Muscle layer of colon (tissue), 2 donors: Measurements from ENCODE around the gene PLPP2.

Experiments used
- H3K27ac ChIP-seq: one replicate; pipeline ENCODE4 v1.7.0; 2013; ENCODE audit warnings: low read depth, mild to moderate bottlenecking, low read length, moderate library complexity
- H3K27me3 ChIP-seq, 2 donors: one replicate each; pipeline ENCODE4 v1.7.0; 2013; ENCODE audit warnings: low read length in 2 of 2, mild to moderate bottlenecking in 2 of 2; ENCODE audit not compliant: insufficient read depth in 2 of 2, control insufficient read depth in 1 of 2
- H3K36me3 ChIP-seq: one replicate; pipeline ENCODE4 v1.7.0; 2013; ENCODE audit warnings: mild to moderate bottlenecking, low read length; ENCODE audit not compliant: insufficient read depth
- H3K4me1 ChIP-seq: one replicate; pipeline ENCODE4 v1.7.0; 2013; ENCODE audit warnings: mild to moderate bottlenecking, low read length; ENCODE audit not compliant: insufficient read depth
- H3K4me3 ChIP-seq, 2 donors: one replicate each; pipeline ENCODE4 v1.7.0; 2013; ENCODE audit warnings: low read length in 2 of 2, low read depth in 1 of 2, mild to moderate bottlenecking in 1 of 2, moderate library complexity in 1 of 2
- H3K9ac ChIP-seq: one replicate; pipeline ENCODE4 v1.7.0; 2013; ENCODE audit warnings: low read length
- H3K9me3 ChIP-seq: one replicate; pipeline ENCODE4 v1.7.0; 2013; ENCODE audit warnings: mild to moderate bottlenecking, low read length
- donor health status: abdominal sarcoma.
- donor health status: Adenocarcinoma of cecum.

Gene PLPP2

DNA sequence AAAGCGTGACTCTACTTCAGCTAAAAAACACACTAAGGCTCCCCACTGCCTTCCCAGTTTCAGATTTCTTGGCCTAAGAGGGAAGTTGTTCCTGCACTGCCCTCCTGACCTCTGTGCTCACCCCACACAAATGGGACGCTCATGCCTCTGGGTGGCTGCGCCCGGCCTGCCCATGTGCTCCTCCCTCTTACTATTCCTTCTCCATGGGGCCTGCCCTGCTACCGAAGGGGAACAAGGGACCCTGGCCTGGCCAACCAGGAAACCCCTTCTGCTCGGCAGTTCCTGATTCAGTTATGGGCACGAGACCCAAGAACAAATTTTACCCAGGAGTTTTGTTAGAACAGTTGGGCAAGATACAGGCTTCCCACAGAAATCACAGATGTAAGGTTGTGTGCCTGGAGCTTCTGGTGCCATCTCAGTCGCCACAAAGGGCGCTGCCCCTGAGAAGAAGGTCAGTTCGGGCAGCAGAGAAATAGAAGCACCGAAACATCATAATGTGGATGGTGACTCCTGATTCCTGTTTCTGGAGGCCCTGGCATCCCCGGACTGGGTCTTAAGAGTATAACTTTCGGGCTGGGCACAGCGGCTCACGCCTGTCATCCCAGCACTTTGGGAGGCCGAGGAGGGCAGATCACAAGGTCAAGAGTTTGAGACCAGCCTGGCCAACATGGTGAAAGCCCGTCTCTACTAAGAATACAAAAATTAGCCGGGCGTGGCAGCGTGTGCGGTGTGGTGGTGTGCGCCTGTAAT, 5.4 kb upstream of the PLPP2 start:
- H3K4me1 ChIP-seq: peaks cover 19% of the 10 kb centered on the region
- no peak overlapping the region for H3K4me3 ChIP-seq
- H3K9me3 ChIP-seq: no peaks in the 10 kb centered on the region
- no peak overlapping the region for H3K9ac ChIP-seq
- H3K27ac ChIP-seq: no peak overlapping the region
- H3K27me3 ChIP-seq: peaks cover 26 to 35% of the 10 kb centered on the region in 2 donors
- no peaks in the 10 kb centered on the region for H3K36me3 ChIP-seq

GRCh38 chr19:295687-296370, 4.6 kb upstream of the PLPP2 start:
- H3K27ac ChIP-seq: peak overlapping the region; percentile 10
- H3K9me3 ChIP-seq: no peaks in the 10 kb centered on the region
- H3K4me3 ChIP-seq: no peak overlapping the region
- no peaks in the 10 kb centered on the region for H3K36me3 ChIP-seq
- peaks cover 26 to 40% of the 10 kb centered on the region in 2 donors for H3K27me3 ChIP-seq
- peaks cover 19% of the 10 kb centered on the region for H3K4me1 ChIP-seq
- H3K9ac ChIP-seq: no peak overlapping the region

- Histone ChIP-seq H3K36me3 (no peaks in the 10 kb centered on the region), H3K4me1 (peaks cover 19% of the 10 kb centered on the region), H3K9me3 (no peaks in the 10 kb centered on the region), H3K9ac (no peak overlapping the region), H3K4me3 (no peak overlapping the region), H3K27ac (no peak overlapping the region), H3K27me3 (peaks cover 26 to 47% of the 10 kb centered on the region in 2 donors)
Measured at GRCh38 chr19:294946-295686, 3.9 kb upstream of the PLPP2 start.

DNA sequence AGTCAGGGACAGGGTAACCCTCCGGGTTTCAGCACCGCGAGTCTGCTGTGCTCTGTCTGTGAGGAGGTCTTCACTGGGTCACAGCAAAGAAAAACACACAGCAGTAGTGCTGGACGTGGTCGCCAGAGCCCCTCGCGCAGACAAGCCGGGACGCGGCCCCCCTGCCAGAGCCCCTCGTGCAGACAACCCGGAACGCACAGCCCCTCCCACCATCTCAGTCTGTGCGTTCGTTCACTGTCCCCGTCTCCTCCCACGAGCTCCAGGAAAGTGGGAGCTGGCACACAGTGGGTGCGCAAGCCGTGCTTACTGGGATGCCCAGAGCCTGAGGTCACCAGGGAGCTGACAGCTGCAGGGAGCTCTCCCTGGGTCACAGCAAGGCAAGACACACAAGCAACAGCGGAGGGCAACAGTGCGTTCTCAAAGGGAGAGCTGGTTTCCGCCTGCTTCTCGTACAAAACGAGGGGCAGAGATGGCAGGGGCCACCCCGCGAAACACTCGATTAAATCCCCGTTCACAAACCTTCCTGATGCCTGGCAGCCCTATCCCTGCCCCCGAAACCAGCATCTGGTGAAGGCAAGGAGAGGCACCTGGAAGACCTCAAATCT, 3.2 kb upstream of the PLPP2 start:
- Histone ChIP-seq H3K4me1 (peaks cover 19% of the 10 kb centered on the region), H3K9ac (no peak overlapping the region), H3K27ac (no peak overlapping the region), H3K36me3 (no peaks in the 10 kb centered on the region), H3K27me3 (peaks cover 26 to 50% of the 10 kb centered on the region in 2 donors), H3K4me3 (no peak overlapping the region), H3K9me3 (no peaks in the 10 kb centered on the region)

DNA sequence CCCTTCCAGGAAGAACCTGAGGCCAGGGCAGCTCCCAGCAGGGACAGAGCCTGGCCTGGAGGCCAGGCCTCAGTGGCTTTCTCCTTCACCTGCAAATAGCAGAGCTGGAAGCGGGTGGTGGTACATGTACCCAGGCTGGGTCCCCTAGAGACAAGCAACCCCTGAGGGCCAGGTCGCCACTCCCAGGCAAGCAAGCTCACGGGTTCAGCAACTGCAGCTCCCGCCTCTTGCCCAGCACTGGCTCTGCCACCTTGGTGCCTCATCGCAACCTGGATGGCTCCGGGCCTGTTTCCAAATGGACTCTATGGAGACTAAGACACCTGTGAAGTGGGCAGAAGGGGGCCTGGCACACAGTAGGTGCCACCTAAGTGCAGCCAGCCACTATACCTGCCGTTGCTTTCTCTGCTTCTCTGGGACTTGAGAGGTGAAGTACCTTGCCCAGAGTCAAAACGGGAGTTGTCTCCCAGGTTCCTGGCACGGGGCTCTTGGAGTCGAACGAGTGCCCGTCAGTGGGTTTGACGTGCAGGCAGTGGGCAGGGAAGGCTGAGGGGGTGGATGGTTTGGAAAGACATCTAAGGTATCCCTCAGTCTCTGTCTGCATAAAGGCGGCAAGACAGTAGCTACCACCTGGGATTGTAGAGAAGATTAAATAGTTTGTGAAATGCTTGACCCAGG, 2.4 kb upstream of the PLPP2 start:
- Histone ChIP-seq H3K9ac (no peak overlapping the region), H3K36me3 (no peaks in the 10 kb centered on the region), H3K4me3 (no peak overlapping the region), H3K4me1 (peaks cover 19% of the 10 kb centered on the region), H3K9me3 (no peaks in the 10 kb centered on the region), H3K27me3 (peaks cover 26 to 50% of the 10 kb centered on the region in 2 donors), H3K27ac (no peak overlapping the region)

- Histone ChIP-seq H3K9ac (no peak overlapping the region), H3K4me1 (peaks cover 19% of the 10 kb centered on the region), H3K9me3 (no peaks in the 10 kb centered on the region), H3K27me3 (peaks cover 26 to 50% of the 10 kb centered on the region in 2 donors), H3K27ac (no peak overlapping the region), H3K4me3 (no peak overlapping the region), H3K36me3 (no peaks in the 10 kb centered on the region)
Measured at GRCh38 chr19:292951-293350, 1.7 kb upstream of the PLPP2 start.

DNA sequence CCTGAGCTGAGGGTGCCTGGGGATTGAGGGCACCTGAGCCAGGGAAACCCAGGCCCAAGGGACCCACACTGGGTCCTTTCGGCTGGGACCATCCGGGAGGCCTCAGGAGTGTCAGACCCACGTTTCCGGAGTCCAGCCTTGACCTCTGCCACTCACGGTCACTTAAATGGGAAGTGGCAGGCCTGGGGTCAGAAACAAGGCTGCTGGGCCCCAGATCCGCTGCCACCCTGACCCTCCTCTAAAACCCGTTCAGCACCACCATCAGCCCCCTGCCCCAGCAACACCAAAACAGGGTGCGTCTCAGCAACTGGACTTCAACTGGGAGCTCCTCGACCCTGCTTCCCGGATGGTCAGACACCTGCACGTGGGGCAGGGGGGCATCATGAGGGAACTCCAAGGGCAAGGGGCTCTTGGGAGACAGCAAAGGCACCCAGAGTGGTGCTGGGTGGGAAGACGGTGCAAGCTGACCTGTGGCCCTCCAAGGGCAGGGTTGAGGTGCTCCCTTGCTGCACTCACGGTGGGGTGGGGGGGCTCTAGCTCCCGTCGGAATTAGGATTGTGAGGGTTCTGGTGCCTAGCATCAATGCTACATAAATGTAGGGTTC, 1.2 kb upstream of the PLPP2 start:
- Histone ChIP-seq H3K4me3 (no peak overlapping the region), H3K9me3 (no peaks in the 10 kb centered on the region), H3K36me3 (no peaks in the 10 kb centered on the region), H3K4me1 (peaks cover 19% of the 10 kb centered on the region), H3K9ac (no peak overlapping the region), H3K27me3 (peaks cover 26 to 50% of the 10 kb centered on the region in 2 donors), H3K27ac (no peak overlapping the region)

DNA sequence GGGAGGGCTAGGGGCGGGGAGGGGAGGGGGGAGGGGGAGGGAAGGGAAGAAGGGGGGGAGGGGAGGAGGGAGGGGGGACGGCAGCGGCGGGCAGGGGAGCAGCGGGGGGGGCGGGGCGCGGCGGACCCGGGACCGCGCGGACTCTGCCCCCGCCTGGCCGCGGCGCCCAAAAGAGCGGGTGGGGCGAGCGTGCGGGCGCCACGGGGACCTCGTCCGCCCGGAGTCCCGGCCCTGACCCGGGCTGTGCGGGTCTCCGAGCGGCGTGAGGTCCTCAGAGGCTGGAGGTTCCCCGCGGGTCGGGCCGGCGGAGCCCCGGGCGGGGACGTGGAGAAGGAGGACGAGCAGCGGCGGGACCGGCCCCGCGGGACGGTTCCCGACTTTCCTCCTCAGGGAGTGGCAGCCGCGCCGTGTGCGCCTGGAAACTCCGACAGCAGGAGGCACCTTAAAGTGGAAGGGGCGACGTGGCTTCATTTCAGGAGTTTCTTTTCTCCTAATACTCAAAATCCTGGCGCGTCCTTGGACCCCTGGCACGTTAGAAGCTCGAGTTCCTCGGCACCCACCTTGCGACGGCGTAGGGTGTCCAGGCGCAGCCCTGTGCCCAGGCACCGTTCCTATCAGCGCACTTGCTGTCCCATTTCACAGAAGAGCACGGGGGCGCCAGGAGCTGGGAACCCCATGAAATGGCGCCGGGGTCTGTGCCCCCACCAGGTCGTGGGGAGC, 518 bp upstream of the PLPP2 start:
- H3K27me3 ChIP-seq: peaks cover 26 to 50% of the 10 kb centered on the region in 2 donors
- no peaks in the 10 kb centered on the region for H3K9me3 ChIP-seq
- peaks cover 19% of the 10 kb centered on the region for H3K4me1 ChIP-seq
- H3K27ac ChIP-seq: no peak overlapping the region
- peak overlapping the region in 1 of 2 donors; percentile 38 for H3K4me3 ChIP-seq
- no peak overlapping the region for H3K9ac ChIP-seq
- no peaks in the 10 kb centered on the region for H3K36me3 ChIP-seq

GRCh38 chr19:290372-291005, 714 bp downstream of the PLPP2 start:
- Histone ChIP-seq H3K36me3 (no peaks in the 10 kb centered on the region), H3K9ac (no peak overlapping the region), H3K9me3 (no peaks in the 10 kb centered on the region), H3K4me1 (peaks cover 17% of the 10 kb centered on the region), H3K27ac (no peak overlapping the region), H3K4me3 (no peak overlapping the region), H3K27me3 (peaks cover 26 to 50% of the 10 kb centered on the region in 2 donors)
